ENCODE measurements around the gene HEXA.
A peak's percentile ranks its signal among the peaks of the same experiment; 100 is the strongest.

The HEXA gene

GRCh38 chr15:72334842-72335241, 41.0 kb downstream of the HEXA start:
- H3K27me3 Mint-ChIP-seq (ENCODE audit: low read depth) = no peaks in the 10 kb centered on the region
- no peaks in the 10 kb centered on the region for H3K9me3 Mint-ChIP-seq
- peaks cover 8% of the 10 kb centered on the region for H3K4me1 Mint-ChIP-seq
- TF ChIP-seq CTCF (IDR thresholded peaks at IDR 0.05; ENCODE audit: unreplicated experiment in 3 of 3) = no peak
- H3K27ac Mint-ChIP-seq = no peak overlapping the region
- no peak overlapping the region for H3K4me3 Mint-ChIP-seq
- peaks cover 30% of the 10 kb centered on the region for H3K36me3 Mint-ChIP-seq (ENCODE audit: low read depth)

- Mint-ChIP-seq H3K36me3 (ENCODE audit: low read depth) (peaks cover 46% of the 10 kb centered on the region), H3K27me3 (ENCODE audit: low read depth) (no peaks in the 10 kb centered on the region), H3K4me3 (no peak overlapping the region), H3K9me3 (no peaks in the 10 kb centered on the region), H3K27ac (no peak overlapping the region), H3K4me1 (no peaks in the 10 kb centered on the region)
- no peak for TF ChIP-seq CTCF (IDR thresholded peaks at IDR 0.05; ENCODE audit: unreplicated experiment in 3 of 3)
Measured at GRCh38 chr15:72331021-72331420, 44.8 kb downstream of the HEXA start.

- Mint-ChIP-seq H3K9me3 (peaks cover 21% of the 10 kb centered on the region), H3K4me3 (peak overlapping the region in 1 of 3 experiments; percentile 16), H3K27me3 (ENCODE audit: low read depth) (peaks cover 13% of the 10 kb centered on the region), H3K4me1 (peaks cover 8% of the 10 kb centered on the region), H3K36me3 (ENCODE audit: low read depth) (peaks cover 38% of the 10 kb centered on the region), H3K27ac (no peak overlapping the region)
- no peak for TF ChIP-seq CTCF (IDR thresholded peaks at IDR 0.05; ENCODE audit: unreplicated experiment in 3 of 3)
Measured at GRCh38 chr15:72323752-72324151, 52.1 kb downstream of the HEXA start.

- Mint-ChIP-seq H3K36me3 (ENCODE audit: low read depth) (peaks cover 19% of the 10 kb centered on the region), H3K4me1 (peaks cover 8% of the 10 kb centered on the region), H3K4me3 (peak within 1 kb of the TSS; percentile 80 to 88 (median 85)), H3K27ac (no peak within 1 kb of the TSS), H3K27me3 (ENCODE audit: low read depth) (peaks cover 39% of the 10 kb centered on the region), H3K9me3 (peaks cover 18% of the 10 kb centered on the region)
- no peak for TF ChIP-seq CTCF (IDR thresholded peaks at IDR 0.05; ENCODE audit: unreplicated experiment in 3 of 3)
Measured at GRCh38 chr15:72319985-72320671, 55.7 kb downstream of the HEXA start, which contains the start of gene CELF6. CELF6 (minus strand) TSS chr15:72320157; CDS start chr15:72319874, 283 bp downstream.

- peak overlapping the region; percentile 78 to 85 (median 81) for H3K4me3 Mint-ChIP-seq
- H3K27ac Mint-ChIP-seq = no peak overlapping the region
- peaks cover 43% of the 10 kb centered on the region for H3K27me3 Mint-ChIP-seq (ENCODE audit: low read depth)
- H3K4me1 Mint-ChIP-seq = peaks cover 8% of the 10 kb centered on the region
- no peak for TF ChIP-seq CTCF (IDR thresholded peaks at IDR 0.05; ENCODE audit: unreplicated experiment in 3 of 3)
- H3K9me3 Mint-ChIP-seq = peaks cover 12% of the 10 kb centered on the region
- peaks cover 12% of the 10 kb centered on the region for H3K36me3 Mint-ChIP-seq (ENCODE audit: low read depth)
Measured at GRCh38 chr15:72319360-72319984, 56.3 kb downstream of the HEXA start.

Measured in nephron (organoid).